Activated CD8-positive, alpha-beta memory T cell treated with anti-CD3 and anti-CD28 coated beads, Interleukin-2, amount 50 U/mL, for 1 hour (primary cell): ENCODE measurements around the gene SEMA6B.
"Not testable (repeated sequence)": the region's sequence is repeated elsewhere in the genome, so short reads cannot be mapped to it uniquely, and the experiment has no call there.

Source experiments
- DNase-seq: peaks from one replicate; pipeline ENCODE4 v3.0.0-alpha.2; 2020; ENCODE audit errors: extremely low read depth

SEMA6B gene

DNA sequence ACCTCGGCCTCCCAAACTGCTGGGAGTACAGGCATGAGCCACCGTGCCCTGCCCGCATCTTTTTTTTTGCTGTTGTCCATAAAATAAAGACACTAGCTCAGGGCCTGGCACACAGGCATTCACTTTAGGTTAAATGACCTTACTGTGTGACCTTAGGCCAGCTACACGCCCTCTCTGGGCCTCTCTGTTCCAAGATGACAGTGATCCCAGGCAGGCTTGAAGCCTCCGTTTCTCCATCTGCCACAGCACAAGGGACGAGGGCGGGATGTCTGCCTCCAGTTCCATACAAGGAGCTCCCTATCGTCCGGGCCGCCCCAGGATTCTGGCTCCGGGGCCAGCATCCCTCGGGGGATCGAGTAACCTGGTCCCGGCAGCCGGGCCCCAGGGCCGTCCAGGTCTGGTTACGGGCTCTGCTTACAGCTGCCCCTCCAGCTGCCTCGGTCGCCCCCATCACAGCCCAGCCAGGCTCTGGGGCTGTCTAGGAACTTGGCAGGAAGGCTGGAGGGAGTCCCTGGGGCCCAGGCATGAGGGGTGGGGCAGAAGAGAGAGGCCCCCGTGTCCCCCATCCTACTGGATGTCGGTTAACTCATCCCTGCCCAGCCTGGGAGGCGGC, 11.9 kb upstream of the SEMA6B start:
- no peak for DNase-seq

- DNase-seq: no peak
Observed at GRCh38 chr19:4570916-4571304, 11.4 kb upstream of the SEMA6B start.

DNA sequence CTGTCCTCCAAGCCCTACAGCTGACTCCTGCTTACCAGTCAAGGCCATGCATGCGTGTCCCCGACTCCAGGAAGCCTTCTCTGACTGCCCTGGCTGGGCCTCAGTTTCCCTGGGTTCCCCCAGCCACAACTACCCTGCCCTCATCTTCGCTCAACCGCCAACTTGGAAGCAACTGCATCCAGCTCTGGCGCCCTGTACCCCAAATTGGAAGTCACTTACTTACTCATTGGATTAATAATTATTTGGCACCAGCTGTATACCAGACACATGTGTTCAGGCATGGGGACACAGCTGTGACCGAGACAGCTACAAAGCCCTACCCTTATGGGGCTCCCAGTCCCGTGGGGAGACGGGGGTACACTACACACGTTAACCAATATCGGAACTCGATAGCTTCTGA, 10.9 kb upstream of the SEMA6B start:
- no peak for DNase-seq

- no peak for DNase-seq
Observed at GRCh38 chr19:4568886-4569285, 9.4 kb upstream of the SEMA6B start.

DNA sequence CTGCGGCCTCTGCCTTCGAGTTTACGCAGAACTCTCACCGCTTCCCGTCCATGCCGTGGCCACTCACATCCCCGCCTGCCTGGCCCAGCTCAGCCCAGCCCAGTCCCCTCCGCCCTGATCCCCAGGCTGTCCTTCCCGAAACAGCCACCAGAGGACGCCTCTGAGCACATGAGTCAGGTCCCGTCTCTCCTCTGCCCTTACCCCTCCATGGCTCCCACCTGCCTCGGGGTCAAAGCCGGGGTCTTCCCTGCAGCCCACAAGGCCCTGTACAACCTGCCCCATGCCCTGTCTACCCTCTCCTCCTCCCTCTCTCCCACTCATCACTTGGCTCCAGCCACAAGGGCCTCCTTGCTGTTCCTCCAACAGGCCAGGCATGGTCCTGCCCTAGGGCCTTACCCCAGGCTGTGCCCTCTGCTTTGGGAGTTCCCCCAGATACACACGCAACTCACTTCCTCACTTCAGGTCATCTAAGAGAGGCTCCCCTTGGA, 8.1 kb upstream of the SEMA6B start:
- no peak for DNase-seq

- no peak for DNase-seq
Observed at GRCh38 chr19:4566402-4567051, 7.0 kb upstream of the SEMA6B start.

GRCh38 chr19:4563562-4563961, 4.1 kb upstream of the SEMA6B start:
- DNase-seq: not testable (repeated sequence)

- not testable (repeated sequence) for DNase-seq
Observed at GRCh38 chr19:4562085-4562484, 2.6 kb upstream of the SEMA6B start.

DNA sequence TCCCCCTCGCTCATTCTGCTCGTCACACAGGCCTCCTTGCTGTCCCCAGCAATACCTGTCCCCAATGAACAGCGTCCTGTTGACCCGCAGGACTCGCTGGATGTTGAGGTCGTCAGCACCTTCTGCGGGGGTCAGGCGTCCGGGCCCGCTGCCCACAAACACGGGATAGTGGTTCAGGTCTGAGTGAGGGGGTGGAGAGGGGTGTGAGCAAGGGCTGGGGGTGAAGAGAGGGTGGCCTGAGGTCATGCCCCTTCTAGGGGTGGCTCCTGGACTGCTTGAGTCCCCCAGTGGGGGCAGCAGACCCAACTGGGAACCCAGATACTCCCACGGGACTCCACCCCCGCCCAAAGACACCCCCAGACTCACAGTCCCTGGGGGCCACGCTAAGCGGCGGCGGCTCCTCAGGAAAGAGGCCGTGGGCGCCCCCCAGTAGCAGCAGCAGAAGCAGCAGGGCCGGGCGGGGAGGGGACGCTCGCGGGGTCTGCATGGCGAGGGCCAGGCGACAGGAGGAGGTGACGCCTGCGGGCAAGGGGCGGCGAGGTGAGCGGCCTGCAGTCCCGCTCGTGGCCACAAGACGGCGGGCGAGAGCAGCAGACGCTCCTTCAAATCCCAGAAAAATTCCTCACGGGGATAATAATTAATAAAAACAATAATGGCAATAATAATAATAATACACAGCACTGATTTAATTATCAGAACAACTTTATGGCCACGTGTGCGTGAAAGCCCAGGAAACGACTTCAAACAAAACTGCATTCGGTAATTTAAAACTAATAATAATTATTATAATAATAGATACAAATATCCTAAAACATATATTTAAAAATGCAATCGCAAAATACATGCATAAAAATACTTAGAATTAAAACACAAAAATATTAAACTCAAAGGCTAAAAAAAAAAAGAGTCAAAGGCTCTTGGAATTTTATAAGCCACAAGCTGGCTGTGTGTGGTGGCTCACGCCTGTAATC, 1.2 kb downstream of the SEMA6B start:
- no peak for DNase-seq

DNA sequence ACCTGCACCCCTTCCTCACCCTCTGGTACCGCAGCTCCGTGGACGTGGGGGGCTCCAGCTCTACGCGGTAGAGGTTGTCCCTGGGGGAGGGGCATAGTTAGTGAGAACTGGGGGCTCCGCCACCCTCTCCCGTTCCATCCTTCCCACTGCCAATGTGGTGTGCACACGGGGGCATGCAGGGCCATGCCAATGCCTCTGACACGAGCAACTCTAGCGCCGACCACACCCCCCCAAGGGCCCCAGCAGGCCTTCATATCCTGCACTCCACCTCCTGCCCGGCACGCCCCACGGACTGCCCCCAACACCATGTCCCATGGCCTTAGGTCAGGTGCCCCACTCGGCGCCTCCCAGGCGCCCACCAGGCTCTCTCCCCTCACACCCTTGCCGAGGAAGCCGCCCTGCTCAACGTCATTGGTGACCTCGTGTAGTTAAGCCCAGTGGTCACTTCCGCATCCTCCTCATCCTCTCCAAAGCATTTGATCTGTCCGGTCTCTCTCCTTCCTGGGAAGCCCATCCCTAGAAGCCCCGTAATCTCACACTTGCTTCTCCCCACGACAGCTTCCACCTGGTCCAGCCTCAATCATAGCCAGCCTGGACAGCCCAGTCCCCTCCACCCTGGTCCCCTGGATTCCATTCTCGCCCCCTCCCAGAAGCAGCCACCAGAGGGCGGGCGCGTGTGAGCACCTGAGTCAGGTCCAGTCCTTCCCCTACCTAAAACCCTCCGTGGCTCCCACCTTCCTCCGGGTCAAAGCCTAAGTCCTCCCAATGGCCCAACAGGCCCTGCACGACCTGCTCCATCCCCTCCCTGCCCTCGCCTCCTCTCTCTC, 2.1 kb downstream of the SEMA6B start:
- no peak for DNase-seq

GRCh38 chr19:4556597-4557127, 2.8 kb downstream of the SEMA6B start:
- DNase-seq: no peak

GRCh38 chr19:4555657-4556561, 3.6 kb downstream of the SEMA6B start:
- DNase-seq: no peak

DNA sequence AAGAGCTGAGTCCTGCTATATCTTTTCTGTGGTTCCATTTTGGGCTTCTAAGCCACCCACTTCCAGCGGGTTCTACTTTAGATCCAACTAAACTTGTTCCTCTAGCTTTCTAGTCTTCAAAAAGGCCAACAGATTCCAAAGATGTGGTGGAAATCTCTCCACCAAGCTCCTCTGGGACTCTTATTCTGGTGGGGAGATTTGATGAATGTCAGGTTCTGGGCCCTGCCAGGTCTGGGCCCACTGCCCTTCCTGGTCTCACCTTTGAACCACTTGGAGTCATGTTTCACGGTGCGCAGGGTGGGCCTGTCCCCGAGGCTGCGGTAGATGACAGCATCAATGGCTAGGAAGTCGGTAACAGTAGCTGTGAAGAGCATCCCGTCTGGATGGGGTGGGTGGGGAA, 4.8 kb downstream of the SEMA6B start:
- DNase-seq: no peak

DNA sequence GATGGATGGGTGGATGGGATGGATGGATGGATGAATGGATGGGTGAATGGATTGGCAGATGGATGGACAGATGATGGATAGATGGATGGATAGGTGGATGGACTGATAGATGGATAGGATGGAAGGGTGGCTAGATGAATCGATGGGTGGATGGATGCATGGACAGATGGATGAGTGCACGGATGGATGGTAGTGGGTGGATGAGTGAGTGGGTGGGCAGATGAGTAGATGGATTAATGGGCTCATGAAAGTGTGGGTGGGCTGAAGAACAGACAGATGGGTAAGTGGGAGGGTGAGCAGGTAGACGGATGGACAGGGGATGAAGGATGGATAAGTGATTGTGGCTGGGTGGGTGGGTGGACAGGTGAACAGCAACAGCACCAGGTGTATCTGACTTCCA, 5.7 kb downstream of the SEMA6B start:
- DNase-seq: no peak

- no peak for DNase-seq
Observed at GRCh38 chr19:4553092-4553695, 6.3 kb downstream of the SEMA6B start.

GRCh38 chr19:4552525-4552819, 7.0 kb downstream of the SEMA6B start:
- no peak for DNase-seq

- DNase-seq: no peak
Observed at GRCh38 chr19:4550479-4551050, 8.9 kb downstream of the SEMA6B start.

GRCh38 chr19:4550018-4550417, 9.5 kb downstream of the SEMA6B start:
- no peak for DNase-seq

GRCh38 chr19:4548238-4548584, 11.3 kb downstream of the SEMA6B start:
- no peak for DNase-seq
